Endothelial cell (in vitro differentiated cells): ENCODE measurements around the gene WTIP. TPM values are rescaled to one million over a fixed set of nuclear protein-coding genes. Genes with fewer than 3 reads are reported as not detected.
"Not testable (repeated sequence)": the region's sequence is repeated elsewhere in the genome, so short reads cannot be mapped to it uniquely, and the experiment has no call there.

Source experiments
- DNase-seq: peaks from one replicate; pipeline ENCODE4 v3.0.0; 2021; ENCODE audit warnings: low spot score
- H3K27ac Mint-ChIP-seq: one replicate; pipeline ENCODE4 v1.8.0; 2021; ENCODE audit warnings: mixed read lengths, inconsistent platforms; ENCODE audit not compliant: unreplicated experiment
- H3K27me3 Mint-ChIP-seq: one replicate; pipeline ENCODE4 v1.8.0; 2021; ENCODE audit warnings: mild to moderate bottlenecking, moderate library complexity, mixed read lengths, inconsistent platforms; ENCODE audit not compliant: unreplicated experiment
- H3K36me3 Mint-ChIP-seq: one replicate; pipeline ENCODE4 v1.8.0; 2021; ENCODE audit warnings: mild to moderate bottlenecking, low read depth, mixed read lengths, inconsistent platforms; ENCODE audit not compliant: unreplicated experiment
- H3K4me1 Mint-ChIP-seq: one replicate; pipeline ENCODE4 v1.8.0; 2021; ENCODE audit warnings: mild to moderate bottlenecking, mixed read lengths, inconsistent platforms; ENCODE audit not compliant: unreplicated experiment
- H3K4me3 Mint-ChIP-seq: one replicate; pipeline ENCODE4 v1.8.0; 2021; ENCODE audit warnings: mild to moderate bottlenecking, mixed read lengths, inconsistent platforms; ENCODE audit not compliant: unreplicated experiment
- H3K9me3 Mint-ChIP-seq: one replicate; pipeline ENCODE4 v1.8.0; 2021; ENCODE audit warnings: mixed read lengths, inconsistent platforms; ENCODE audit not compliant: unreplicated experiment
- total RNA-seq: library from RNA; stranded (reverse); fragmentation: NEBNext Ultra II Directional; extraction: Animal tissue kit (Norgen Biotek cat#: 25700); gene quantifications from one replicate; pipeline ENCODE4 v1.2.1, GENCODE V29; 2021; ENCODE audit not compliant: unreplicated experiment
- TF ChIP-seq, protein P1 (sequence below): fragments of 200-600 bp; sonication (generic); IDR thresholded peaks from one replicate; pipeline ENCODE4 v1.5.0; 2021; ENCODE audit warnings: antibody characterized with exemption; ENCODE audit not compliant: unreplicated experiment

WTIP gene
- total RNA-seq, 1 donor from 2014 or later, result 17.6 TPM

DNA sequence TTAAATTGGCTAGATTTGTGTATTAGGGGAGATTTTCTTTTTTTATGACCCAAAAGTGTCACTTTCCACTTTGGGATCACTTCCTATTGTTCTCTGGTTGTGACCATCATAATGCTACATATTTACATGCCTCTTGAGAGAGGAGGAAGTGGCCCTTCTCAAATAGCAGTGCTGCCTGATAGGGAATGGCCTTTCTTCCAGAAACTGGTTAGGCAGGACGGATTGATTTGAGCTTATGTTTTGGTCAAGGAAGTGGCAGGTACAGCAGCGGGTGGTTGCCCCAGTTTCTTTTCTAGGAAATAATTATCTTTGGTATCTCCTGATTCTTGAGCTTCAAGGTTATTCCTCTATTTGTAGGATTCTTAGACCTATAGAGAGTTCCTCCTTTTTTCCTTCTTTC lies 21.9 kb upstream of the WTIP start:
- H3K36me3 Mint-ChIP-seq, result peaks cover 49% of the 10 kb centered on the region
- H3K27me3 Mint-ChIP-seq, result no peaks in the 10 kb centered on the region
- H3K4me1 Mint-ChIP-seq, result no peaks in the 10 kb centered on the region
- TF ChIP-seq, protein P1, sequence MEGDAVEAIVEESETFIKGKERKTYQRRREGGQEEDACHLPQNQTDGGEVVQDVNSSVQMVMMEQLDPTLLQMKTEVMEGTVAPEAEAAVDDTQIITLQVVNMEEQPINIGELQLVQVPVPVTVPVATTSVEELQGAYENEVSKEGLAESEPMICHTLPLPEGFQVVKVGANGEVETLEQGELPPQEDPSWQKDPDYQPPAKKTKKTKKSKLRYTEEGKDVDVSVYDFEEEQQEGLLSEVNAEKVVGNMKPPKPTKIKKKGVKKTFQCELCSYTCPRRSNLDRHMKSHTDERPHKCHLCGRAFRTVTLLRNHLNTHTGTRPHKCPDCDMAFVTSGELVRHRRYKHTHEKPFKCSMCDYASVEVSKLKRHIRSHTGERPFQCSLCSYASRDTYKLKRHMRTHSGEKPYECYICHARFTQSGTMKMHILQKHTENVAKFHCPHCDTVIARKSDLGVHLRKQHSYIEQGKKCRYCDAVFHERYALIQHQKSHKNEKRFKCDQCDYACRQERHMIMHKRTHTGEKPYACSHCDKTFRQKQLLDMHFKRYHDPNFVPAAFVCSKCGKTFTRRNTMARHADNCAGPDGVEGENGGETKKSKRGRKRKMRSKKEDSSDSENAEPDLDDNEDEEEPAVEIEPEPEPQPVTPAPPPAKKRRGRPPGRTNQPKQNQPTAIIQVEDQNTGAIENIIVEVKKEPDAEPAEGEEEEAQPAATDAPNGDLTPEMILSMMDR, result no peak
- H3K4me3 Mint-ChIP-seq, result no peak overlapping the region
- no peak overlapping the region for H3K27ac Mint-ChIP-seq
- H3K9me3 Mint-ChIP-seq, result no peaks in the 10 kb centered on the region
- no peak for DNase-seq

DNA sequence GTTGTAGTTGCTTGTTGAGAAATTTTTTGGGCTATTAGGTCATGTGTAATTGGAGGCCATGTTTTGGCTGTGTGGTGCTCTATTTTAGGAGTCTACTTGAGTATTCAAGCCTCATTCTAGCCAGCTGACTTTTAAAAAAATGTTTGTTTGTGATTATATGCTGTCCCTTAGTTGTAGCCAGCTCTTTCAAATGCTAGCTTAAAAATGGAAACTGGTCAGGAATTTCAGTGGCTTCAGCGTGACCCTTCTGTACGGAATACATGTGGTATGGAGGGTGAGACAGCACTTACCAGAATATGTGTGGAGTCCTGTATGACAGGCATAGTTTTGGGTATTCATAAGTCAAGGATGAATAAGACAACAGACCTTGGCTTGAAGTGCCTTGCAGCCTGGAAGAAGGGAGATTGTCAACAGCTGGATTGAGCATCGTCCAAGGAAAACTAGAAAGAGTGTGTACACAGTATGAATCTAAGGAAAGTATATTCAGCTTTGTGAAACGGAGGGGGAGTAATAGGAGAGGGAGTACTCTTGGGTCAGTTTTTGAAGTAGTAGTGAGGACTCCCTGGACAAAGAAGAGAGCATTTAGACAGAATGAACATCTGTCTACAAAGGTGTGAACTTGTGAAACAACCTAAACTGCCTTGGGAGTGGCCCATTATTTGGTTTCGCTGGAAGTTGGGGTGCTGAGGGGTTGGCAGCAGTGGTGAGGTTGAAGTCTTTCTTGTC lies 20.0 kb upstream of the WTIP start:
- Mint-ChIP-seq H3K27ac (no peak overlapping the region), H3K36me3 (peaks cover 49% of the 10 kb centered on the region)

DNA sequence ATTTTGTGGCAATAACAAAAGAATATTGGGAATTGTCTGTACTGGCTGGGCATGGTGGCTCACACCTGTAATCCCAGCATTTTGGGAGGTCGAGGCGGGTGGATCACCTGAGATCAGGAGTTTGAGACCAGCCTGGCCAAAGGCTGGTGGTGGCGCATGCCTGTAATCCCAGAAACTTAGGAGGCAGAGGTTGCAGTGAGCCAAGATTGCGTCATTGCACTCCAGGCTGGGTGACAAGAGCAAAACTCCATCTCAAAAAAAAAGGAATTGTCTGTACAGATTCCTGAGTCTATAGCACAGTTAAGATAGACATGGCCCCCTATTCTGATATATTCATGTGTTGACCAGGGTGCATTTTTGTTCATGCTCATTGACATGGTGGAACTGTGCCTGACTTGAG lies 16.8 kb upstream of the WTIP start:
- H3K4me1 Mint-ChIP-seq, H3K4me3 Mint-ChIP-seq, H3K9me3 Mint-ChIP-seq, H3K27ac Mint-ChIP-seq, H3K27me3 Mint-ChIP-seq, DNase-seq: not testable (repeated sequence)
- peaks cover 53% of the 10 kb centered on the region for H3K36me3 Mint-ChIP-seq

More for the DNA sequence above, 20.0 kb upstream of the WTIP start:
- Mint-ChIP-seq H3K9me3 (no peaks in the 10 kb centered on the region), H3K4me3 (no peak overlapping the region), H3K4me1 (no peaks in the 10 kb centered on the region), H3K27me3 (peaks cover 5% of the 10 kb centered on the region)
- no peak for DNase-seq
- TF ChIP-seq, protein P1, result no peak

DNA sequence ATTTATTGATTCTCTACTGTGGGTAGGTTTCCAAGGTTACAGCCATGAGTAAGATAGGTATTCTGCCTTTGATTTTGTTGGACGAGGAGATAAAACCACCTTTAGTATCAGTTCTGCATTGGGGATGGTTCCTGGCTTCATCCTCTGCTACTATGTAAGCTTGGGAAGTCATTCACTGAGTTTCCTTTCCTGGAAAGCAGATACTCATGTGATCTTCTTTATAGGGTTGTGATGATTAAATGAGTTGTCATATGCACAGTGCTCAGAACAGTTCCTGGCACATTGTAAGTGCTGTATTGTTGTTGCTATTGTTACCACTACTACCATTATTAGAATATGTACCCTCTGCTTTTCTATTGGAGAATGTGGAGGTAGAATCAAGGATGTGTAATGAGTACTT lies 13.1 kb upstream of the WTIP start:
- peaks cover 5% of the 10 kb centered on the region for H3K27me3 Mint-ChIP-seq
- no peaks in the 10 kb centered on the region for H3K4me1 Mint-ChIP-seq
- no peaks in the 10 kb centered on the region for H3K9me3 Mint-ChIP-seq
- no peak overlapping the region for H3K4me3 Mint-ChIP-seq
- no peak overlapping the region for H3K27ac Mint-ChIP-seq
- peaks cover 36% of the 10 kb centered on the region for H3K36me3 Mint-ChIP-seq
- DNase-seq, result no peak
- TF ChIP-seq, protein P1, result no peak

DNA sequence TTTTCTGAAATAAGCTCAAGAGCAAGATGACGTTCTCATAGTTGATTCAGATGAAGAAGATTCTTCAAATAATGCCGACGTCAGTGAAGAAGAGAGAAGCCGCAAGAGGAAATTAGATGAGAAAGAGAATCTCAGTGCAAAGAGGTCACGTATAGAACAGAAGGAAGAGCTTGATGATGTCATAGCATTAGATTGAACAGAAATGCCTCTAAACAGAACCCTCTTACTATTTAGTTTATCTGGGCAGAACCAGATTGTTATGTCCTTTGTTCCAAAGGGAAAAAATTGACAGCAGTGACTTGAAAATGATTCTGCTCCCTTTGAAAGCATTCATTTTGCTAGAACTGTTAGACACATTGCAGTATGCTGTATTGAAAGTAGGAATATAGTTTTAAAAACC lies 12.5 kb upstream of the WTIP start:
- peaks cover 31% of the 10 kb centered on the region for H3K36me3 Mint-ChIP-seq
- H3K27ac Mint-ChIP-seq, H3K4me3 Mint-ChIP-seq, DNase-seq, H3K27me3 Mint-ChIP-seq, H3K9me3 Mint-ChIP-seq, H3K4me1 Mint-ChIP-seq: not testable (repeated sequence)

DNA sequence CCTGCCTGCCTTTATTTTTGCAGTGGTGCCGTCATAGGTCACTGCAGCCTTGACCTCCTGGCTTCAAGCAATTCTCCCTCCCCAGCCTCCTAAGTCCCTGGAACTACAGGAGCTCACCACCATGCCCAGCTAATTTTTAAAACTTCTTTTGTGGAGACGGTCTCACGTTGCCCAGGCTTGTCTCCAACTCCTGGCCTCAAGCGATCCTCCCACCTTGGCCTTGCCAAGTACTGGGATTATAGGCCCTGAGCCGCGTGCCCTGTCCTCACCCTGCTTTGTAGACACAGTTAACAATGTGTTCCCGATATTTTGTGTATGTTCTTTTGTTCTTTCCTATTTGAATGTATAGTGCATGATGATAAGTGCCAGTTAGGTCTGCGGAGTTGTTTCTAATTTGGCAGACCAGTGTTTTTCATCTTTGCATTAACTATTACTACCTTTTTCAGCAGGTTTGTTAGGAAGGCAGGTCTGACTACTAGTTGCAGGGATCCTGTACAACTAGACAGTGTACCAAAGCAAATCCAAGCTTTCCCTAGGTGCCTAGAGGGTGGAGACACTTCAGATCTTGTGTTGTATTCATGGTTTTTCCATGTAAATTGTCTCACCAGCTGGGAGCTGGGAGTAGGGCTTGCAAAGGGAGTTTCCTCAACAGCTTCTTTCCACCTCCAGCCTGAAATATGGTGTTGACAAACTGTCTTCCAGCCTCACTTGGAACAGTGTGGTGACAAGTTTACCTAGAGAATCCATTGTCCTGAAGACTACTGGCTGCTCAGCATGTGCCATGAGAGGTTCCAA lies 9.5 kb upstream of the WTIP start:
- Mint-ChIP-seq H3K4me1 (no peaks in the 10 kb centered on the region), H3K27me3 (no peaks in the 10 kb centered on the region), H3K9me3 (no peaks in the 10 kb centered on the region), H3K27ac (no peak overlapping the region), H3K36me3 (peaks cover 21% of the 10 kb centered on the region), H3K4me3 (peak overlapping the region; percentile 27)
- TF ChIP-seq, protein P1, result no peak
- DNase-seq, result no peak
